Smooth muscle cell (in vitro differentiated cells): ENCODE results near the gene NINJ2. TPM values are rescaled to one million over a fixed set of nuclear protein-coding genes. Genes with fewer than 3 reads are reported as not detected.

Experiments used
- DNase-seq: peaks from one replicate; lab custom pipeline; 2025; ENCODE audit not compliant: unreplicated experiment; lab: John Stamatoyannopoulos, UW
- H2AFZ ChIP-seq: fragments of 200-600 bp; sonication (generic); 2 replicates; pipeline ENCODE4 v1.6.0; 2016; ENCODE audit warnings: antibody characterized with exemption, low read depth, mild to moderate bottlenecking
- H3F3A ChIP-seq: fragments of 200-600 bp; sonication (generic); 2 replicates; pipeline ENCODE4 v1.6.0; 2017; ENCODE audit warnings: antibody characterized with exemption, low read depth
- H3K27ac ChIP-seq: fragments of 200-600 bp; sonication (generic); 2 replicates; pipeline ENCODE4 v1.5.1; 2016; ENCODE audit warnings: low read depth, mild to moderate bottlenecking
- H3K27me3 ChIP-seq: fragments of 200-600 bp; sonication (generic); 2 replicates; pipeline ENCODE4 v1.6.1; 2016; ENCODE audit warnings: low read depth, mild to moderate bottlenecking
- H3K36me3 ChIP-seq: fragments of 200-600 bp; sonication (generic); 2 replicates; pipeline ENCODE4 v1.5.1; 2016; ENCODE audit warnings: low read depth
- H3K4me1 ChIP-seq: fragments of 200-600 bp; sonication (generic); 2 replicates; pipeline ENCODE4 v1.5.1; 2016; ENCODE audit warnings: low read depth
- H3K4me2 ChIP-seq: fragments of 200-600 bp; sonication (generic); 2 replicates; pipeline ENCODE4 v1.6.0; 2016; ENCODE audit warnings: mild to moderate bottlenecking
- H3K4me3 ChIP-seq: fragments of 200-600 bp; sonication (generic); 2 replicates; pipeline ENCODE4 v1.5.1; 2016; ENCODE audit warnings: mild to moderate bottlenecking
- H3K79me2 ChIP-seq: fragments of 200-600 bp; sonication (generic); 2 replicates; pipeline ENCODE4 v1.6.0; 2016; ENCODE audit warnings: low read depth, mild to moderate bottlenecking
- H3K9ac ChIP-seq: fragments of 200-600 bp; sonication (generic); 2 replicates; pipeline ENCODE4 v1.6.0; 2016; ENCODE audit warnings: low read depth
- H3K9me3 ChIP-seq: fragments of 200-600 bp; sonication (generic); replicated peaks from 2 replicates; pipeline ENCODE4 v1.5.1; 2016; ENCODE audit warnings: low read depth
- H4K20me1 ChIP-seq: fragments of 200-600 bp; sonication (generic); 2 replicates; pipeline ENCODE4 v1.6.0; 2016; ENCODE audit warnings: low read depth
- WGBS: methylation state at CpG from one replicate; pipeline ENCODE4 v1.1.7; 2016; ENCODE audit warnings: low lambda C conversion rate; 5-methylcytosine and 5-hydroxymethylcytosine counted together
- polyA plus RNA-seq: library from polyadenylated mRNA; unstranded; fragments of >200 nt; fragmentation: Nextera tagmentation; extraction: Ambion mirVana; gene quantifications from 2 replicates; pipeline ENCODE4 v1.2.1, GENCODE V29; 2016
- total RNA-seq: library from RNA; depleted of rRNA; stranded (reverse); fragments of >200 nt; gene quantifications from 2 replicates; pipeline ENCODE4 v1.2.3, GENCODE V29; 2014
- TF ChIP-seq, protein P1 (sequence below): fragments of 200-600 bp; sonication (generic); IDR thresholded peaks from 2 replicates; pipeline ENCODE4 v1.5.1; 2017; ENCODE audit warnings: borderline replicate concordance, mild to moderate bottlenecking, antibody characterized with exemption; ENCODE audit not compliant: insufficient read depth, poor library complexity, severe bottlenecking

The NINJ2 gene
- total and polyA plus RNA-seq, 2 experiments from 2014 or later: 4.2 to 12.1 TPM

DNA sequence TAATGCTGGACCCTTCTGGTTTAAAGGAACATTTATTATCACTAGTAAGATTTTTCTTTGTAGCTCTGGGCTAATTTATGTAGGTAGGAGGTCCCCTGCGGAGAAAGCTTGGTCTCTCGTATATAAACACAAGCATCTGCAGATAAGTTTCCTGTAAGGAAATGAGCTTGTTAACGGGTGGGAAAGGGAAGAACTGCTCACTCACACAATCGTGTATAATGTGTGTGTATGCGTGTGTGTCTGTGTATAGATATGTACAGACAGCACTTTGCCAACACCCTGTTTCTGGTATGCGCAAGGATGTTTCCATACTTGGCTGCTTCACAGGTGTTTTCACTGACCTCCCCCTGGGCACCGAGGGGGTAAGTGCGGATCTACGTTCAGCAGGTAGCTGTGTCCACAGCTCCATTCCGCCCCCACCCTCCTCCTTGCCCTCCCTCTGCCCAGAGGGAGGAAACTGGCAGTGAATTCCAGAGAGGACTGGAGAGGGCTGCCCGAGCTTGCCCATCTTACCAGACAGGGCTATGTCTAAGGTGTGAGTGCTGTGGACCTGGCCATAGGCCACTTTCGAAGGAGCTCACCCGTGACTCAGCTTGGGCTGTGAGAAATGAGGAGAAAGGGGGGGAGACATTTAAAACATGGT lies 65.2 kb downstream of the NINJ2 start:
- WGBS: 83% methylated on average over 13 of the region's 13 CpGs
- no peaks in the 10 kb centered on the region for H3K79me2 ChIP-seq
- H3K4me2 ChIP-seq: no peak overlapping the region
- no peak overlapping the region for H3K27ac ChIP-seq
- H3K27me3 ChIP-seq: no peaks in the 10 kb centered on the region
- H3K4me1 ChIP-seq: no peaks in the 10 kb centered on the region
- no peaks in the 10 kb centered on the region for H3K36me3 ChIP-seq
- no peak overlapping the region for H2AFZ ChIP-seq
- no peaks in the 10 kb centered on the region for H4K20me1 ChIP-seq
- no peaks in the 10 kb centered on the region for H3K9me3 ChIP-seq
- H3K4me3 ChIP-seq: no peak overlapping the region
- no peak for DNase-seq
- no peak overlapping the region for H3K9ac ChIP-seq
- TF ChIP-seq, protein P1, sequence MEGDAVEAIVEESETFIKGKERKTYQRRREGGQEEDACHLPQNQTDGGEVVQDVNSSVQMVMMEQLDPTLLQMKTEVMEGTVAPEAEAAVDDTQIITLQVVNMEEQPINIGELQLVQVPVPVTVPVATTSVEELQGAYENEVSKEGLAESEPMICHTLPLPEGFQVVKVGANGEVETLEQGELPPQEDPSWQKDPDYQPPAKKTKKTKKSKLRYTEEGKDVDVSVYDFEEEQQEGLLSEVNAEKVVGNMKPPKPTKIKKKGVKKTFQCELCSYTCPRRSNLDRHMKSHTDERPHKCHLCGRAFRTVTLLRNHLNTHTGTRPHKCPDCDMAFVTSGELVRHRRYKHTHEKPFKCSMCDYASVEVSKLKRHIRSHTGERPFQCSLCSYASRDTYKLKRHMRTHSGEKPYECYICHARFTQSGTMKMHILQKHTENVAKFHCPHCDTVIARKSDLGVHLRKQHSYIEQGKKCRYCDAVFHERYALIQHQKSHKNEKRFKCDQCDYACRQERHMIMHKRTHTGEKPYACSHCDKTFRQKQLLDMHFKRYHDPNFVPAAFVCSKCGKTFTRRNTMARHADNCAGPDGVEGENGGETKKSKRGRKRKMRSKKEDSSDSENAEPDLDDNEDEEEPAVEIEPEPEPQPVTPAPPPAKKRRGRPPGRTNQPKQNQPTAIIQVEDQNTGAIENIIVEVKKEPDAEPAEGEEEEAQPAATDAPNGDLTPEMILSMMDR: no peak
- no peaks in the 10 kb centered on the region for H3F3A ChIP-seq

DNA sequence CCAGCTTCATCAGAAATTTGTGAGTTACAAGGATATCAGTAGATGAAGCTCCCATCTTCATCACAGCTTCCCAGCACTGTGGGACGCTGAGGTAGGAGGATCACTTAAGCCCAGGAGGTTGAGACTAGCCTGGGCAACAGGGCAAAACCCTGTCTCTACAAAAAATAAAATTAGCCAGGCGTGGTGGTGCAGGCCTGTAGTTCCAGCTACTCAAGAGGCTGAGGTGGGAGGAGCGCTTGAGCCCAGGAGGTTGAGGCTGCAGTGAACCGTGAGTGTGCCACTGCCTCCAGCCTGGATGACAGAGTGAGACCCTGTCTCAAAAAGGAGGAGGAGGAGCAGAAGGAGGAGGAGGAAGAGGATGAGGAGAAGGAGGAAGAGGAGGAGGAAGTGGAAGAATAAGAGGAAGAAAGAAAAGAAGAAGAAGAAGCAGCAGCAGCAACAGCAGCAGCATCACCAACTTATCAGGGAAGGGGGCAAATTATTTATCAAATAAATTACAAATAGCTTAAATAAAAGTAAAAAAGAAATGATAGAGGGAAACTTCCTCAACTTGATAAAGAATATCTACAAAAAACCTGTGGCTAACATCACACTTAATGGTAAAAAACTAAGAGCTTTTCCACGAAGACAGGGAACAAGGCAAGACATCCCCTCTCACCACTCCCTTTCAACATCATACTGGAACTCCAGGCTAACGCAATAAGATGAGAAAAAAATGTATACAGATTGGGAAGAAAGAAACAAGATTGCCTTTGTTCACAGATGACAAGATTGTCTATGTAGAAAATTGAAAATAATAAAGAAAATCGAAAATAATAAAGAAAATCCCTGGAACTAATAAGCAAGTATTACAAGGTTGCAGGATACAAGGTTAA lies 69.6 kb downstream of the NINJ2 start:
- no peaks in the 10 kb centered on the region for H3F3A ChIP-seq
- H3K9ac ChIP-seq: no peak overlapping the region
- H2AFZ ChIP-seq: no peak overlapping the region
- no peaks in the 10 kb centered on the region for H4K20me1 ChIP-seq
- no peaks in the 10 kb centered on the region for H3K79me2 ChIP-seq
- H3K4me3 ChIP-seq: no peak overlapping the region
- no peaks in the 10 kb centered on the region for H3K9me3 ChIP-seq
- H3K27me3 ChIP-seq: no peaks in the 10 kb centered on the region
- no peaks in the 10 kb centered on the region for H3K4me1 ChIP-seq
- 83% methylated on average over 7 of the region's 7 CpGs for WGBS
- no peaks in the 10 kb centered on the region for H3K36me3 ChIP-seq
- no peak overlapping the region for H3K27ac ChIP-seq
- no peak for DNase-seq
- TF ChIP-seq, protein P1: no peak
- no peak overlapping the region for H3K4me2 ChIP-seq

DNA sequence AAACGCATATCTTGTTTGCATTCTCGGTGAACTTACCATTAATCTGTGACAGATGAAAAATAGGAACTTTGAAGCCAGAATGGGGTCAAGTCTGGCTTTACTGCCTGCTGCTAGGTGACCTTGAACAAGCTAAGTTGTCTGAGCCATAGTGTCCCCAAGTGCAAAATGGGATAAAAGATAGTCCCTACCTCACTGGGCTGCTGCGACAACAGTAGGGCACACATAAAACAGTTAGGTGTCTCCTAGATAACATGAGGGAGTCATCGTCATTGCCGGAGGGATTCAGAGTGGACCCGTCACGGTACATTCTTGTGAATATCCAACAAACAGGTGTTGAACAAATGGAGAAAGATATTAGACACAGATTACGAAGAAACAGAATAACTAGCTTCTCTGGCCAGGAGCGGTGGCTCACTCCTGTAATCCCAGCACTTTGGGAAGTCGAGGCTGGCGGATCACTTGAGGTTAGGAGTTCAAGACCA lies 71.2 kb downstream of the NINJ2 start:
- H3K27me3 ChIP-seq: no peaks in the 10 kb centered on the region
- no peaks in the 10 kb centered on the region for H3K9me3 ChIP-seq
- no peak overlapping the region for H3K27ac ChIP-seq
- H3K9ac ChIP-seq: no peak overlapping the region
- WGBS: 90% methylated on average over 11 of the region's 11 CpGs
- no peaks in the 10 kb centered on the region for H3K36me3 ChIP-seq
- no peaks in the 10 kb centered on the region for H4K20me1 ChIP-seq
- H3K4me3 ChIP-seq: no peak overlapping the region
- H3F3A ChIP-seq: no peaks in the 10 kb centered on the region
- no peaks in the 10 kb centered on the region for H3K79me2 ChIP-seq
- H2AFZ ChIP-seq: no peak overlapping the region
- H3K4me1 ChIP-seq: no peaks in the 10 kb centered on the region
- no peak overlapping the region for H3K4me2 ChIP-seq
- no peak for DNase-seq
- TF ChIP-seq, protein P1: no peak
